Measurements from ENCODE around the gene APCDD1. TPM values are rescaled to one million over a fixed set of nuclear protein-coding genes. Genes with fewer than 3 reads are reported as not detected.

Gene APCDD1
- not detected in 2 replicates for total RNA-seq (2014; rRNA removed; shearing (Covaris generic))
- not detected in 2 replicates for polyA plus RNA-seq (2014; cell fraction: nucleus; rRNA removed)

GRCh38 chr18:10453806-10454680, at the start of gene APCDD1:
Gene APCDD1 (plus strand): TSS chr18:10454635. CDS start chr18:10454982, 347 bp downstream.
- DNase-seq (ENCODE audit: extremely low read depth, low read depth), result no peak

DNA sequence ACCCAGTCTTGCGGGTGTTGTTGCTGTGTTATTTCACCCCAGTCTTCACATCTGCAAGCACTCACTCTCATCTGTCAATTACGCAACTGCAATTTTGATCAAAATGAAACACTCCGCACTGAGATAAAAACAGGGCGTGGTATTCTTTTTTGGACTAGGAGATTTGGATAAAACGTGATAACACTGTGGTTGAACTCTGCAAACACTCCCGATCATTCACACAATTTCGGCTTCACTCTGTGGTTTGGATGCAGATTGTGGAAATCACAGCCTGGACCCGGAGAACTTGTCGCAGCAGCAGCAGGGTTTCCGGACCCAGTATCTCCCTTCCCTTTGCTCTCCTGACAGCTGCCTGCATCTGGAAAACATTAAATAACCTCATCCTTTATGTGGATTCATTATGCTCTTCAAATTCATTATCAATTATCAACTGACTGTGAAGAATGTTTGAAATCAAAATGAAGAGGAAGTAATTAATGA, 49.4 kb upstream of the APCDD1 start:
- DNase-seq (ENCODE audit: extremely low read depth, low read depth), result no peak

DNA sequence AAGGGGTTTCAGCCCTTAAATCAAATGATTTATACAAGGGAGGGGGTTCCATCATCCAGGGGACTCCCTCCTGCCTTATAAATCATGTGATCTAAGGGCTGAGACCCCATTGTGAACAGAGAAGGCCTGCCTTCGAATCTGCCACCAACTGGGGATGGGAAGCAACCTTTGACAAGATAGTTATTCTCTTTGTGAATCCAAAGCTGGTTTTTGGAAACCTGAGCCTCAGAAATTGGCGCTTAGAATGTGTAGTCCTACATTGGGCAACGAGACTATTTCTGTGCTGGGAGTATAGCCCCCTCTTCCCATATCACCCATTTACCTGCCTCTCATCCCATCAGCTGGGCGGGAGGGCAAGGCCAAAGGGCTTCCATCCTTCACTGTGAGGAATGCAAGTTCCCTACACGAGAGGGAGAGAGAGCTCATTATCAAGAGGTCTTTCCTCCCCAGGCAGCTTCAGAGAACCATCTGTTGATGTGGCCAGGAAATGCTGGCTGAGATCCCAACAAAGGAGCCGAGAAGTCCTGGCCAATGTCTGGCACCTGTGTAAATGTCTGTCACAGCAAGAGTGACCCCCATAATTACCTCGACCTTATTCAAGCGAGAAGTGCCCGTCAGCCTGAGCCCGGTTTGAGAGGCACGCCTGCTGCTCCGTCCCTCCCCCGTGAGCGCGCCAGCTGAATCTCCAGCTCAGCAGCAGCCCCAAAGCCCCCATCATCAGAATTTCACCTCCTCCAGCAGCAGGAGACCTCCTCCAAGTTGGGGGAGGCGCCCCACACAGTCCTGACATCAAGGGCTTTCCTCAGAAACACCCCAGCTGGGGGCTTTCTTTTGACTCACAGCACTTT, 48.4 kb upstream of the APCDD1 start:
- DNase-seq (ENCODE audit: extremely low read depth, low read depth), result no peak

- DNase-seq (ENCODE audit: extremely low read depth, low read depth), result no peak
Measured at GRCh38 chr18:10408131-10408530, 46.3 kb upstream of the APCDD1 start.

GRCh38 chr18:10409041-10409440, 45.4 kb upstream of the APCDD1 start:
- DNase-seq (ENCODE audit: extremely low read depth, low read depth), result no peak

DNA sequence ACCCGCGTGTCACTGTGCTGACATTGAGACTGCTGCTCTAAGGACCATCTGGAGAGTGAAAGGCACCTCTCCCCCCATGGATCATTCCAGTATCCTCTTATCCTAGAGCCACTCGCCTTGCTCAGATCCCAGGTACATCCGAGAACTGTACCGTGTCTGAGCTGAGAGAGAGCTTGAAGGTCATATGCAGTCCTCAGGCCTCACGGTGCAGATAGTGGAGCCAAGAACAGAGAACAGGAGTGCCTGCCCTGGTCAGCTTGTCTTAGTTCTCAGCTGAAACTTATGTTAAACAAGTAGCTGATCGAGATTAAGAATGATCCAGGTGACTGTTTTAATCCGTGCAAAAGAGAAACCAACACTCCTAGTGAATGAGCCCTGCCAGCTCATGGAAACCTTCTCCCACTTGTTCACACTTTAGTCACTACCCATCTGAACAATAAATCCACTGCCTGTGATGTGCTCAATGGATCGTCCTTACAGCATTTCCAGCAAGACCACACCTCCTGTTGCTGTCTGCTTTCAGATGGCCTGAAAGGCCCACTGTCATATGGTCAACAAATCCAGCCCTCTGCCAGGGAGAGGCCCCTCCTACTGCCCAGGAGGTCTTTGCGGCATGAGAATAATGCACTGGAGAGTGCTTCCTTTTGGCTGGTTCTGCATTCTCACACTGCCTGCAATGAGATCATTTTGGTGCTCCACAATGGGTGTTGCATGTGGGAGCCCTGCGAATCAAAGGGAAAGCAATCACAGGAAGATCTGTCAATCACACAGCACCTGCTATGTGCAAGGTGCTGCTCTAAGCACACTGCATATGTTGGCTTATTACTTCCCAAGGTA, 43.7 kb upstream of the APCDD1 start:
- DNase-seq (ENCODE audit: extremely low read depth, low read depth), result no peak

- no peak for DNase-seq (ENCODE audit: extremely low read depth, low read depth)
Measured at GRCh38 chr18:10412933-10413332, 41.5 kb upstream of the APCDD1 start.

- no peak for DNase-seq (ENCODE audit: extremely low read depth, low read depth)
Measured at GRCh38 chr18:10413722-10414121, 40.7 kb upstream of the APCDD1 start.

DNA sequence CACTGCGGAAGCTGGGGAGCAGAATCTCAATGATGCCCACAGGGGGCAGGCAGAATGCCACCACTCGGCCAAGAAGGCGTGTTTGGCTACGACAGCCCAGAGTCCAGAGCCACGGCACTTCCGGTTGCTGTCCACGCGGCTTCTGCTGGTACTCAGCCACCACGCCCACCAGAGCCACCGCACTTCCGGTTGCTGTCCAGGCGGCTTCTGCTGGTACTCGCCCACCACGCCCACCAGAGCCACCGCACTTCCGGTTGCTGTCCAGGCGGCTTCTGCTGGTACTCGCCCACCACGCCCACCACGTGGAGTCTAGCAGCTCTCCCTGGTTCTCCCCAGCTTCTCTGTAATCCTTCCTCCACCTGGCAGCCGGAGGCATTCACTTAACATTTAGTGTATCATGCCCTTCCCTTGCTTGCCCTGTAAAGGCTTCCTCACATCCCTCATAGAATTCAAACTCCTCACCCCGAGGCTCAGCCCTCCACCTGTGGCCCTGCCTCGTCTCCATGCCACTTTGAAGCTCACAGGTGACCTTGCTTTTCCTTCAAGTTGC, 40.1 kb upstream of the APCDD1 start:
- DNase-seq (ENCODE audit: extremely low read depth, low read depth), result no peak

- no peak for DNase-seq (ENCODE audit: extremely low read depth, low read depth)
Measured at GRCh38 chr18:10416065-10416464, 38.4 kb upstream of the APCDD1 start.

- no peak for DNase-seq (ENCODE audit: extremely low read depth, low read depth)
Measured at GRCh38 chr18:10417191-10417590, 37.2 kb upstream of the APCDD1 start.

- DNase-seq (ENCODE audit: extremely low read depth, low read depth), result no peak
Measured at GRCh38 chr18:10417664-10418063, 36.8 kb upstream of the APCDD1 start.

- no peak for DNase-seq (ENCODE audit: extremely low read depth, low read depth)
Measured at GRCh38 chr18:10418836-10419235, 35.6 kb upstream of the APCDD1 start.

GRCh38 chr18:10419420-10420103, 34.9 kb upstream of the APCDD1 start:
- DNase-seq (ENCODE audit: extremely low read depth, low read depth), result no peak

DNA sequence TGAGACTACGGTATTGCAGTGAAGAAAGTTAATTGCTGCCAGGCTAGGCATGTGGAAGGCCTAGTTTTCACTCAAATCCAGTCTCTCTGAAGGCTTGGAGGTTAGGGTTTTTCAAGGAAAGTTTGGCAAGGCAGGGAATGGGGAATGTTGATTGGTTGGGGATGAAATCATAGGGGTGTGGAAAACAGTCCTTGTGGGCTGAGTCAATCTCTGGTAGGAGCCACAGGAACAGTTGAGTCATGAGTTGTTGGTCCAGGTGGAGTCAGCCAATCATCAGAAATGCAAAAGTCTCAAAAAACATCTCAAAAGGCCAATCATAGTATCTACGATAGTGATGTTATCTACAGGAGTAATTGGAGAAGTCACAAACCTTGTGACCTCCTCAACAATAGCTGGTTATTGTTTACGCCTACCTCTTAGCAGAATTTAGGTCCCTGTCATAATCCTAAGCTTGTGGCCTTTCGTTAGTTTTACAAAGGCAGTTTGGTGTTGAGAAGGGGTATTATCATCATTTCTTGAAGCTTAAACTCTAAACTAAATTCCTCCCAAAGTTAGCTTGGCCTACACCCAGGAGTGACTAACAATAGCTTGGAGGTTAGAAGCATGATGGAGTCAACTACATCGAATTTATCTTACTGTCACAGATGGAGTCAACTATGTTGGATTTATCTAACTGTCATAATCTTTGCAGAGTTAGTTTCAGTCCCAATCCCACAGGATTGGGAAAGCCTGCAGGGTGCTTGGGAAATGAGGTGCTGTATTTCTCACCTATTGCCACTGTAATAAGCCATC, 33.7 kb upstream of the APCDD1 start:
- no peak for DNase-seq (ENCODE audit: extremely low read depth, low read depth)

DNA sequence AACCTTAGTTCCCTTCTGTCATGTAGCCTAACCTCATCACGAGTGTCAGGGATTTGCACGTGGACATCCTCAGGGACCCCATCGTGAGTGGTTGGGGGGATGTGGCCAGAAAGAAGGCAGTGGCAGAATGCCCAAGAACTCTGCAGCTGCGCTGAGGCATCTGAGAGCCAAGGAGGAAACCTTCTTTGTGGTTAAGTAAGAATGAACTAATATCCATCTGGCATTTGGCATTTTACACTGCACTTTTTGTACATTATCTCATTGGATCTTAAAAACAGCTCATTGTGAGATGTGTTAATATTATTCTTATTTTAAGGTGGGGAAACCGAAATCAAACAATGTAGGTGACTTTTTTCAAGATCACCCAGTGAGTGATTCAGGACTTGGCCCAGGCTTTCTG, 32.6 kb upstream of the APCDD1 start:
- DNase-seq (ENCODE audit: extremely low read depth, low read depth), result no peak

DNA sequence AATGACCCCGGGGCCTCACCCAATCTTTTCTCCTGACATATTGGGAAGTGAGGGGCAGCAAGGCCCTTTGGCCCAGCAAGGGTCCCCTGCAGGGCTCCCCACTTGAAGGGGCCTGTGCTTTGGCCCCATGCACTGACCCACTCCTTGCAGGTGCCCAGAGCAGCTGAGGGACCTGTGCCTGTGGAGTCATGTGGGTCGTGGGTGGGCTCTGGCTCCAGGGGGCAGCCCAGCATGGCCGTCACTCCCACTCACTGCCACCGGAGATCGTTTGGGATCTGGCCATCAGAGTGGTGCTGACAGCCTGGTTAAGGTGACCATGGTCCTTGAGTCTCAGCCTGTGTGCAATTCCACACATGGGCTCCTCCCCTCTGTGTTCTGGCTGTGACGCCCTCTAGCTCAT, 31.7 kb upstream of the APCDD1 start:
- DNase-seq (ENCODE audit: extremely low read depth, low read depth), result no peak

DNA sequence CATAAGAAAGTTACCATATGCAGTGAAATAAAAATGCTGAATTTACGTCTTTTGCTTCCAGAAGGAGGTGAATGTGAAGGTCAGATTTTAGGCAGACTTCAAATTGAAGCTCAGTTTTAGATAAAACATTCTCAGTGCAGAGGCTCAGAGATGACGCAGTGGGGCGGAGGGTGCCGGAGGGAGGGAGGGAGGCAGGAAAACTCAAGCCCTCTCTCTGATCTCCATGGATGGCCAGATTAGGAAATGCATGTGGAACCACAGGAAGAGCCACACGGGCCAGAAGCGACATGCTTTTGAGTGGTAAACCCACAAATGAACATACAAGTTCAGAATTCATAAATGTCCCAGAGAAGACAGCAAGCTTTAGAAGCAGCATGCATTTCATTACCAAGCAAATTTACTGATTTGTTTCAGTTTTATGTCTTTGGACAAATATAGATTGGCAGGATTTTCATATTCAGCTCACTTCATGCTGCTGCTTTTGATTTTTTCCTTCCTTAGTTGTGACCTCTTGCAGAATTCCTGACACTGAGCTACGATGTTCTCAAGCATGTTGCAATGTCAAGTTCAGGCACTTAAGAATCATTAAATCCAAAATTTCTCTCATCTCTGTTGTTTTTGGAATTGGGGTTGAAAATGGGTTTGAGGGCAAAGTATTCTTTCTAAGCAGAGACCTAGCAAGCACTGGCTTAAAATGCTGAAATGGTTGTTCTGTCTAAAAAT, 29.7 kb upstream of the APCDD1 start:
- no peak for DNase-seq (ENCODE audit: extremely low read depth, low read depth)

All from NCI-H460 (cell line).